ENCODE measurements around the gene PAWR. TPM values are rescaled to one million over a fixed set of nuclear protein-coding genes. Genes with fewer than 3 reads are reported as not detected.

The PAWR gene
- total RNA-seq, 1 experiment from 2014 or later, result 106 TPM

DNA sequence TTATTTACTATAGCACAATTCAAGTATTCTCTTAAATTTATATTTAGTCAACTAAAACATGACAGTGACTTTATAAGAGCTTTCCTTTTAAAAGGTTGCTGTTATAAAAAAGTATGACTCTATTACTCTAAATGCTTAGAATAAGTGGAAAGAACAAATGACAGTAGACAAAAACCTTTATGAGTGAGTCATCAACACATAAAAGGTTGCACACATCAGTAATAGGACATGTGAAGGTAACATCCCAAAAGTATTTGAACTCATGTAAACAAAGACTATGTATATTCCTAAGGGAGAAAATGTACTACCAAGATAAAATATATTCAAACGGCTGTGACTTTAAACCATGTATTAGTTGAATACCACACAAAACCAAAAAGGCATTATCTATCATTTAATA lies 98.8 kb downstream of the PAWR start:
- Histone ChIP-seq H3K9me3 (ENCODE audit: control insufficient read depth in 1 of 2, insufficient read depth in 1 of 2, low read depth in 1 of 2, low read length in 2 of 2) (no peaks in the 10 kb centered on the region), H3K79me2 (ENCODE audit: insufficient read depth, low read length) (no peaks in the 10 kb centered on the region), H3K36me3 (ENCODE audit: control insufficient read depth in 1 of 2, insufficient read depth in 2 of 2, low read length in 2 of 2) (no peaks in the 10 kb centered on the region; a peak in 1 of 4 replicates), H2AFZ (ENCODE audit: low read depth, low read length, poor library complexity, severe bottlenecking) (no peak overlapping the region), H3K4me3 (replicated peaks in 1 of 2; ENCODE audit: low read depth in 1 of 2, low read length in 2 of 2) (no peak overlapping the region), H3K9me2 (ENCODE audit: insufficient read depth) (no peaks in the 10 kb centered on the region), H3K4me1 (ENCODE audit: control insufficient read depth in 1 of 2, insufficient read depth in 2 of 2, low read length in 2 of 2) (no peaks in the 10 kb centered on the region), H3K27ac (ENCODE audit: low read depth, low read length) (no peak overlapping the region), H4K20me1 (ENCODE audit: insufficient read depth) (no peaks in the 10 kb centered on the region), H3K4me2 (ENCODE audit: low read length) (no peak overlapping the region), H3K27me3 (ENCODE audit: insufficient read depth, low read length) (no peaks in the 10 kb centered on the region), H3K9ac (ENCODE audit: low read length) (no peak overlapping the region)
- CTCF ChIA-PET, result no interaction called here
- no TSS peak for BruUV-seq (replicated peaks)
- POLR2A ChIA-PET, result no interaction called here
- RAD21 ChIA-PET (ENCODE audit: low non-redundant PET in 1 of 2, low total read pairs in 2 of 2, uncharacterized antibody in 2 of 2, unreplicated experiment in 2 of 2), result no interaction called here
- intact Hi-C loops (cut with micrococcal nuclease), result no loop called here
- no peak for TF ChIP-seq YY1 (IDR thresholded peaks at IDR 0.05; ENCODE audit: extremely low read depth, insufficient replicate concordance, low read depth, low read length)
- TF ChIP-seq, protein P1, sequence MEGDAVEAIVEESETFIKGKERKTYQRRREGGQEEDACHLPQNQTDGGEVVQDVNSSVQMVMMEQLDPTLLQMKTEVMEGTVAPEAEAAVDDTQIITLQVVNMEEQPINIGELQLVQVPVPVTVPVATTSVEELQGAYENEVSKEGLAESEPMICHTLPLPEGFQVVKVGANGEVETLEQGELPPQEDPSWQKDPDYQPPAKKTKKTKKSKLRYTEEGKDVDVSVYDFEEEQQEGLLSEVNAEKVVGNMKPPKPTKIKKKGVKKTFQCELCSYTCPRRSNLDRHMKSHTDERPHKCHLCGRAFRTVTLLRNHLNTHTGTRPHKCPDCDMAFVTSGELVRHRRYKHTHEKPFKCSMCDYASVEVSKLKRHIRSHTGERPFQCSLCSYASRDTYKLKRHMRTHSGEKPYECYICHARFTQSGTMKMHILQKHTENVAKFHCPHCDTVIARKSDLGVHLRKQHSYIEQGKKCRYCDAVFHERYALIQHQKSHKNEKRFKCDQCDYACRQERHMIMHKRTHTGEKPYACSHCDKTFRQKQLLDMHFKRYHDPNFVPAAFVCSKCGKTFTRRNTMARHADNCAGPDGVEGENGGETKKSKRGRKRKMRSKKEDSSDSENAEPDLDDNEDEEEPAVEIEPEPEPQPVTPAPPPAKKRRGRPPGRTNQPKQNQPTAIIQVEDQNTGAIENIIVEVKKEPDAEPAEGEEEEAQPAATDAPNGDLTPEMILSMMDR (IDR thresholded peaks at IDR 0.05 in 2 of 3, conservative IDR thresholded peaks at IDR 0.05 in 1 of 3; ENCODE audit: borderline replicate concordance in 1 of 3, insufficient read depth in 1 of 3, low read depth in 2 of 3, low read length in 2 of 3), result no peak
- ATAC-seq, result no peak
- DNase-seq (ENCODE audit: low read depth, low spot score), result no peak

DNA sequence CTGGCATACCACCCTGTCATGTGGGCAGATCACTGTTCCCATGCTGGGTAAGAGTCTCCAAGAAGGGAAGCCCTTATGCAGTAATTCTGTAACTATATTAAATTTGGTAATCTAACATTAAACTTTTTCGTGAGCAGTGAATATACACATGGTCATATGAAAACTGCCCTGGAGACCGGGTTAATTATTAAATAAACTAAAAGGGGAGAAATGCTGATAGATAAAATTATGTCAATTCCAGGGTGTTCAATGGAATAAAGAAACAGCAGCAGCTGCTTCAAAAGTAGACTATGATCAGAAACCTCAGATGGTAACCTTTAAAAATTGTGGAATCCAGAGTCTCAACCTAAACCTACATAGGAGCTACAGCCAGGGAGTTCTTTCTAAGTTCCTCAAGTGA lies 100.0 kb downstream of the PAWR start:
- DNase-seq (ENCODE audit: low read depth, low spot score) (no peak), ATAC-seq (no peak)
- Histone ChIP-seq H3K9ac (ENCODE audit: low read length) (no peak overlapping the region), H3K36me3 (ENCODE audit: control insufficient read depth in 1 of 2, insufficient read depth in 2 of 2, low read length in 2 of 2) (no peaks in the 10 kb centered on the region; a peak in 1 of 4 replicates), H3K27me3 (ENCODE audit: insufficient read depth, low read length) (no peaks in the 10 kb centered on the region), H3K4me2 (ENCODE audit: low read length) (no peak overlapping the region), H3K9me3 (ENCODE audit: control insufficient read depth in 1 of 2, insufficient read depth in 1 of 2, low read depth in 1 of 2, low read length in 2 of 2) (no peaks in the 10 kb centered on the region), H4K20me1 (ENCODE audit: insufficient read depth) (no peaks in the 10 kb centered on the region), H2AFZ (ENCODE audit: low read depth, low read length, poor library complexity, severe bottlenecking) (no peak overlapping the region), H3K27ac (ENCODE audit: low read depth, low read length) (no peak overlapping the region), H3K4me3 (replicated peaks in 1 of 2; ENCODE audit: low read depth in 1 of 2, low read length in 2 of 2) (no peak overlapping the region), H3K9me2 (ENCODE audit: insufficient read depth) (no peaks in the 10 kb centered on the region), H3K79me2 (ENCODE audit: insufficient read depth, low read length) (no peaks in the 10 kb centered on the region), H3K4me1 (ENCODE audit: control insufficient read depth in 1 of 2, insufficient read depth in 2 of 2, low read length in 2 of 2) (no peaks in the 10 kb centered on the region)
- TSS peak; percentile 16 for BruUV-seq (replicated peaks)
- TF ChIP-seq JUND (IDR thresholded peaks at IDR 0.05), result no peak
- TF ChIP-seq YY1 (IDR thresholded peaks at IDR 0.05; ENCODE audit: extremely low read depth, insufficient replicate concordance, low read depth, low read length), result no peak
- no peak for TF ChIP-seq EZH2 (IDR thresholded peaks at IDR 0.05)
- no peak for TF ChIP-seq SP1 (IDR thresholded peaks at IDR 0.05; ENCODE audit: low read depth)
- no peak for TF ChIP-seq RAD21 (IDR thresholded peaks at IDR 0.05; ENCODE audit: low read depth)
- TF ChIP-seq CBX3 (IDR thresholded peaks at IDR 0.05; ENCODE audit: low read depth), result no peak
- no peak for TF ChIP-seq ELF1 (IDR thresholded peaks at IDR 0.05; ENCODE audit: borderline replicate concordance, low read depth)
- TF ChIP-seq, protein P2, sequence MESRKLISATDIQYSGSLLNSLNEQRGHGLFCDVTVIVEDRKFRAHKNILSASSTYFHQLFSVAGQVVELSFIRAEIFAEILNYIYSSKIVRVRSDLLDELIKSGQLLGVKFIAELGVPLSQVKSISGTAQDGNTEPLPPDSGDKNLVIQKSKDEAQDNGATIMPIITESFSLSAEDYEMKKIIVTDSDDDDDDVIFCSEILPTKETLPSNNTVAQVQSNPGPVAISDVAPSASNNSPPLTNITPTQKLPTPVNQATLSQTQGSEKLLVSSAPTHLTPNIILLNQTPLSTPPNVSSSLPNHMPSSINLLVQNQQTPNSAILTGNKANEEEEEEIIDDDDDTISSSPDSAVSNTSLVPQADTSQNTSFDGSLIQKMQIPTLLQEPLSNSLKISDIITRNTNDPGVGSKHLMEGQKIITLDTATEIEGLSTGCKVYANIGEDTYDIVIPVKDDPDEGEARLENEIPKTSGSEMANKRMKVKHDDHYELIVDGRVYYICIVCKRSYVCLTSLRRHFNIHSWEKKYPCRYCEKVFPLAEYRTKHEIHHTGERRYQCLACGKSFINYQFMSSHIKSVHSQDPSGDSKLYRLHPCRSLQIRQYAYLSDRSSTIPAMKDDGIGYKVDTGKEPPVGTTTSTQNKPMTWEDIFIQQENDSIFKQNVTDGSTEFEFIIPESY (IDR thresholded peaks at IDR 0.05; ENCODE audit: extremely low read depth, insufficient replicate concordance, low read length), result no peak
- POLR2A ChIA-PET, result no interaction called here
- RAD21 ChIA-PET (ENCODE audit: low non-redundant PET in 1 of 2, low total read pairs in 2 of 2, uncharacterized antibody in 2 of 2, unreplicated experiment in 2 of 2), result no interaction called here
- intact Hi-C loops (cut with micrococcal nuclease), result no loop called here
- CTCF ChIA-PET, result no interaction called here
